ENCODE measurements around the gene ASB3. TPM values are rescaled to one million over a fixed set of nuclear protein-coding genes. Genes with fewer than 3 reads are reported as not detected.
"Not testable (repeated sequence)": the region's sequence is repeated elsewhere in the genome, so short reads cannot be mapped to it uniquely, and the experiment has no call there.

The ASB3 gene
- total RNA-seq, 1 experiment from 2014 or later, result 44.4 TPM

DNA sequence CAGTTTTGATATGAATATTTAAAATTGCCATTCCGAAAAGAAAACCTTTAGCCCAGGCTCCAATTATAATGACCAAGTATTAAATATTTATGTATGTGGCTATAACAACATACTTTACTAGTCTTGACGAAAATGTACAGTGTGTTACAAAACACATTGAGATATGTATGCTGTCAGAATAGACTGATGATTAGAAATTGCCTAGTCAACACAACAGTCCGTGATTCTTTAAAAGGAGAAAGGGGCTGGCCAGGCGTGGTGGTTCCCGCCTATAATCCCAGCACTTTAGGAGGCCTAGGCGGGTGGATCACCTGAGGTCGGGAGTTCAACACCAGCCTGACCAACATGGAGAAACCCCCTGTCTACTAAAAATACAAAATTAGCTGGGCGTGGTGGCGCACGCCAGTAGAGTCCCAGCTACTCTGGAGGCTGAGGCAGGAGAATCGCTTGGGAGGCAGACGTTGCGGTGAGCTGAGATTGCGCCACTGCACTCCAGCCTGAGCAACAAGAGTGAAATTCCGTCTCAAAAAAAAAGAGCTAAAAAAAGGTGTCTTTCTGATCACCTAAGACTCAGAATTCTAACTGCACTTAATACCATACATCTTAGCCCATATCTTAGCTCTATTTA lies 17.3 kb downstream of the ASB3 start:
- no peak for DNase-seq
- Histone ChIP-seq H3K9me3 (replicated peaks) (no peaks in the 10 kb centered on the region), H3K4me1 (no peaks in the 10 kb centered on the region), H3K36me3 (peaks cover 13% of the 10 kb centered on the region), H3K27ac (no peak overlapping the region), H3K27me3 (no peaks in the 10 kb centered on the region), H3K4me3 (no peak overlapping the region)

DNA sequence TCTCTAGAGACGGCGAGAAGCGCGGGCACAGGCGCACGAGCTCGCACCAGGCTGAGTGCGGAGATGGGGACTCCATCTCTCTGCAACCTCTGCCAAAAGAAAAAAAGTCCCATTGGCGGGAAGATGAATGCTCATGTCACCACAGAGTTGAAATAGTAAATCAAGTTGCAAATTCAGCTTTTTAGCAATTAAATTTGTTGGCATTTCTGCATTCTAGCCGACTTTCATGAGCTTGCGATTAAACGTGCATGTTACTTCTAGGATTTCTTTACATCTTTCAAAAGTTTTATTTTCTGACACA lies 18.6 kb downstream of the ASB3 start:
- H3K36me3 ChIP-seq, result peaks cover 15% of the 10 kb centered on the region
- peak overlapping the region; percentile 85 for H3K27ac ChIP-seq
- H3K27me3 ChIP-seq, result no peaks in the 10 kb centered on the region
- peak in 1 of 2 experiments; percentile 69 for DNase-seq
- H3K4me3 ChIP-seq, result peak overlapping the region; percentile 77
- H3K4me1 ChIP-seq, result no peaks in the 10 kb centered on the region
- no peaks in the 10 kb centered on the region for H3K9me3 ChIP-seq (replicated peaks)

DNA sequence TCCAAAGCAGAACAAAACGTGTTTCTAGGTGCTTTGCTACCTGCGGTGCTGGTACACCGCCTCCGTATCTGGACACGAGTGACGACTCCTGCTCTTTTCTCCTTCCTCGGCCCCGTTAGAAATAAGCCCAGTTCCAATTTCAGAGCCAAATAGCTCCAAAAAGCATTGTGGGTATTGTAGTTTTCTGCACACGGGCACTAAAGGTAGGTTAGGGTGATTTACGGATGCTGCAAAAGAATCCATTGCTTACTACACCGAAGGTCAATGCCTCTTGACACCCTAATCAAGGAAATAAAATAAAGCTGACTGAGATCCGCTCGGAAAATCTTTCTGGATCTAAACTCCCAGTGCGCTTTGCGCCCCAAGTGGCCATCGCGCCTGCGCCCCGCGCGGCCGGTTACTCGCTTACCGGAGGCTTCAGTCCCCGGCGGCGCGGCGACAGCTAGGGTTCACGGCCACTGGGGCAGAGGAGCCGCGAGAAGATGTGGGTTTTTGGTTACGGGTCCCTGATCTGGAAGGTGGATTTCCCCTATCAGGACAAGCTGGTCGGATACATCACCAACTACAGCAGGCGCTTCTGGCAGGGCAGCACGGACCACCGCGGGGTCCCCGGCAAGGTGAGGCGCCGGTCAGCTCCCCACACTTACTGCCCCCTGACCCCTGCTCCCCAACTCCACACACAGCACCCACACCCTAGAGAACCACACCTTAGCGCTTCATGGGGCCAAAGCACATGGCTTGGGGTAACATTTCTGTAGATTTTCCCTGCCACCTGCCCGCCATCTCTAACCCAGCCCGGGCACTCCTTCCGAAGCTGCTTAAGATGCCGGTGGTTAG lies 19.1 kb downstream of the ASB3 start, which contains the start of gene CHAC2:
Gene CHAC2, plus strand, starts transcription at position 400 of the 837 bp plus-strand sequence. Its CDS starts 83 bp downstream, at position 483.
- Histone ChIP-seq H3K27me3 (no peaks in the 10 kb centered on the region), H3K9me3 (replicated peaks) (no peaks in the 10 kb centered on the region)
- DNase-seq, result peak; percentile 91 to 94

DNA sequence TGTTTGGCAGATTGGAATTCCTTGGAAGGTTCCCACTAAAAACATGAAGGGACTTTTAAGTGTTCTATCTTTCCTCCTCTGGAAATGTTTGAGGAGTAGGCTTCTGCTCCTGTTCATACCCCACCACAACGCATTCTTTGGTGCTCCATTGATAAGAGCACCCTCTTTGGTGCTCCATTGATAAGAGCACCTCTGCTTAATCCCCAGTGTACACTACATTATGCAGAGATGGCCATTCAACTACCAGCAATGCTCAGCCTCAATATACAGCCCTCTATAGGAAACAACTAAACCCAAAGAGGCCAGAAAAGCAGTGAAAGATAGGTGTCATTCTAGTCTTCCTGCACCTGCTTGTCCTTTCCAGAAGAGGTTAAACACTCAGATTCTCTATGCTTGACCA lies 21.0 kb downstream of the ASB3 start:
- Histone ChIP-seq H3K4me3 (no peak overlapping the region), H3K27ac (no peak overlapping the region), H3K27me3 (no peaks in the 10 kb centered on the region), H3K9me3 (replicated peaks) (no peaks in the 10 kb centered on the region), H3K4me1 (no peaks in the 10 kb centered on the region), H3K36me3 (peaks cover 16% of the 10 kb centered on the region)
- no peak for DNase-seq

More for the DNA sequence above, 19.1 kb downstream of the ASB3 start, which contains the start of gene CHAC2:
- H3K36me3 ChIP-seq, result peaks cover 16% of the 10 kb centered on the region
- no peaks in the 10 kb centered on the region for H3K4me1 ChIP-seq
- peak within 1 kb of the TSS; percentile 77 for H3K4me3 ChIP-seq
- peak within 1 kb of the TSS; percentile 85 for H3K27ac ChIP-seq

DNA sequence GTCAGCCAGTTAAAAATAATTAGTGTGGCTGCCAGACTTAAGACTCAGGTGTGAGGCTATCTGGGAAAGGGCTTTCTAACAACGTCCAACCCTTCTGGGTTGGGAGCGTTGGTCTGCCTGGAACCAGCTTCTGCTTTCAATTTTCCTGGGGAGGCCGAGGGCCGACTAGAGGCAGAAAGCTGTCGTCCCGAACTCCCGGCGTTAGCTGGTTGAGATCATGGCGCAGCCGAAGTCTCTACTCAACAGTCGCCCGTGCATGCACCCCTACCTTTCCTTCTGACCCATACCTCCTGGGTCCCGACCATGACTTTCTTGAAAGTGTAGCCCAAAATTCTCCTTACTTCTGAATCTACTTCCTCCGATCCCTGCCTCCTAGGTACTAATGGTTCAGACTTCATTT lies 29.5 kb downstream of the ASB3 start:
- H3K27ac ChIP-seq; H3K27me3 ChIP-seq; DNase-seq; H3K4me3 ChIP-seq; H3K4me1 ChIP-seq; H3K9me3 ChIP-seq (replicated peaks): not testable (repeated sequence)
- H3K36me3 ChIP-seq, result peaks cover 12% of the 10 kb centered on the region

DNA sequence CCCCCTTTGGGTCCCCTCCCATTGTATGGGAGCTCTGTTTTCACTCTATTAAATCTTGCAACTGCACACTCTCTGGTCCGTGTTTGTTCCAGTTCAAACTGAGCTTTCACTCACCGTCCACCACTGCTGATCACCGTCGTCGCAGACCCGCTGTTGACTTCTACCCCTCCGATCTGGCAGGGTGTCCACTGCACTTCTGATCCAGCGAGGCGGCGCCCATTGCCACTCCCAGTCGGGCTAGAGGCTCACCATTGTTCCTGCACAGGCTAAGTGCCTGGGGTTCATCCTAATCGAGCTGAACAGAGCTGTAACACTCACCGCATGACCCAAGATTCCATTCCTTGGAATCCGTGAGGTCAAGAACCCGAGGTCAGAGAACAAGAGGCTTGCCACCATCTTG lies 30.1 kb downstream of the ASB3 start:
- H3K27me3 ChIP-seq, result no peaks in the 10 kb centered on the region

DNA sequence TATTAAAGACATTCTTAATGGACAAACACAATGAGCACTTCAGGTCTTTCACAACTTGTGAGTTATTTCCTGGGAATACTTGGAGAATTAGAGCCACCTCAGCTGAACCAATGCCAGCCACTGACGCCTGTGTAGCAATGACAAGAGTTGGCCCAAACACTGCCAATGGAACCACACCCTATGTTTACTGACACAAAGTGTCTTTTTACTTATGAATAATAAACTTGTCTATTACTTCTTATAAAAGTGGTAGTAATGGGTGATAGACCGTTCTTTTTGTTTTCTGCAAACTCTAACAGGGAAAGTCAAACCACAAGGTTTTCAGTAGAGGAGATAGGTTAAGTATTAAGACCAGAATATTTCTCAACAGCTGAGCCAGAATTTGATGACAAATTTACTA lies 31.6 kb downstream of the ASB3 start:
- H3K27ac ChIP-seq, result no peak overlapping the region
- peaks cover 12% of the 10 kb centered on the region for H3K36me3 ChIP-seq
- H3K4me3 ChIP-seq, result no peak overlapping the region
- H3K27me3 ChIP-seq, result no peaks in the 10 kb centered on the region
- DNase-seq, result no peak
- no peaks in the 10 kb centered on the region for H3K4me1 ChIP-seq
- no peaks in the 10 kb centered on the region for H3K9me3 ChIP-seq (replicated peaks)

More for the DNA sequence above, 30.1 kb downstream of the ASB3 start:
- H3K4me1 ChIP-seq, result no peaks in the 10 kb centered on the region
- peaks cover 12% of the 10 kb centered on the region for H3K36me3 ChIP-seq
- no peaks in the 10 kb centered on the region for H3K9me3 ChIP-seq (replicated peaks)
- no peak for DNase-seq
- H3K4me3 ChIP-seq, result no peak overlapping the region
- no peak overlapping the region for H3K27ac ChIP-seq

DNA sequence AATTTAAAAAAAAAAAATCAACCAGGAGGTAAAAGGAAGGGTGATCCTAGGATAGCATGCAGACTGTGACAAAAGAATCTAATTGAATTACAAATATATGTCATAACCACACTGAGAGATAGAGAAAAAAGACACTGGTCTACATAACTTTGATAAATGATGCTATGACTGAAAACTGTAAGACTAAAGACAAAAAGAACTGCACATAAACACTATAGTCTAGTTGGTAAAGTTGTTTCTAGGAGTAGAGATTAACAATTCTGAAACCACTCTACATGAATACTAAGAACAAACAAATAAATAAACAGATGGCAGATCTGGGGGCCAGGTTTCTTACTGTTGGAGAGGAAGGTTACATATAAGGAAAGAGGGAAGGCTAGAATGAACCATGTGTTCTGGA lies 33.7 kb downstream of the ASB3 start:
- no peaks in the 10 kb centered on the region for H3K27me3 ChIP-seq
- no peaks in the 10 kb centered on the region for H3K9me3 ChIP-seq (replicated peaks)
- no peak overlapping the region for H3K4me3 ChIP-seq
- peaks cover 15% of the 10 kb centered on the region for H3K36me3 ChIP-seq
- no peak for DNase-seq
- H3K27ac ChIP-seq, result no peak overlapping the region
- H3K4me1 ChIP-seq, result no peaks in the 10 kb centered on the region

DNA sequence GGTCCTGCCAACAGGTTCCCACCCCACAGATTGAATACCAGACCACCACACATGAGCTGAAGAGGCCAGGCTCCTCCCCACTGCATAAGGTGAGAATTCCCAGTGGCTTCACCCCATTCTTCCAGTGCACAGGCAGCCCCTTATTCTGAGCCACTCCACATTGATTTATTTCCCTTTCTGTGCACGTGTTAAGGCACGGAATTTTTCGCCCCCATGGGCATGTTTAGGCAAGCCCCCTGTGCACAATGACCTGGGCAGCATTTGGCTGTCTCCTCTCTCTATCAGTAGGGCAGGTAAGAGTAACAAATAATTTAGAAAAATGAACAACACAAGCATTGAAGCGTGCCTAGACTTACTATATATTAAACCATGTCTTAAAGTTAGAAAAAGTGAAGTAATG lies 34.4 kb downstream of the ASB3 start:
- no peak overlapping the region for H3K4me3 ChIP-seq
- no peak overlapping the region for H3K27ac ChIP-seq
- no peaks in the 10 kb centered on the region for H3K4me1 ChIP-seq
- H3K9me3 ChIP-seq (replicated peaks), result no peaks in the 10 kb centered on the region
- H3K36me3 ChIP-seq, result peaks cover 15% of the 10 kb centered on the region
- DNase-seq, result no peak
- H3K27me3 ChIP-seq, result no peaks in the 10 kb centered on the region

DNA sequence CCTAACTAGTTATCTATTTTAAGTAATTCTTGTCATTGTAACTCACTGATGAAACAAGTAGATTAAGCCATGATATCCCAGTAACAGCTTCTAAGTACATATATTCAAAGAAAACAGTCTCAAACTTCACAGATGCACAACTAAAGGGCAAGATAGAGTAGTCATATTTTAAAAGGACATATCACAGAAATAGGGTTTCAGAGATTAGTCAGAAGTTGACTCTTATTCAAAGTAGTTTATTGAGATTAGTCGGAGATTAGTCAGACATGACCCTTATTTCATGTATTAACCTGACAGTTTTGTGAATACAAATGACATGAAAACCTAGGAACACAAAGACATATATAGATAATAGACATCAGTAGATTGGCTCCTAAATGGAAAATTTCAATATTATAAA lies 35.0 kb downstream of the ASB3 start:
- H3K27me3 ChIP-seq, result no peaks in the 10 kb centered on the region
- H3K9me3 ChIP-seq (replicated peaks), result no peaks in the 10 kb centered on the region
- no peaks in the 10 kb centered on the region for H3K4me1 ChIP-seq
- peaks cover 16% of the 10 kb centered on the region for H3K36me3 ChIP-seq
- no peak for DNase-seq
- no peak overlapping the region for H3K4me3 ChIP-seq
- no peak overlapping the region for H3K27ac ChIP-seq

DNA sequence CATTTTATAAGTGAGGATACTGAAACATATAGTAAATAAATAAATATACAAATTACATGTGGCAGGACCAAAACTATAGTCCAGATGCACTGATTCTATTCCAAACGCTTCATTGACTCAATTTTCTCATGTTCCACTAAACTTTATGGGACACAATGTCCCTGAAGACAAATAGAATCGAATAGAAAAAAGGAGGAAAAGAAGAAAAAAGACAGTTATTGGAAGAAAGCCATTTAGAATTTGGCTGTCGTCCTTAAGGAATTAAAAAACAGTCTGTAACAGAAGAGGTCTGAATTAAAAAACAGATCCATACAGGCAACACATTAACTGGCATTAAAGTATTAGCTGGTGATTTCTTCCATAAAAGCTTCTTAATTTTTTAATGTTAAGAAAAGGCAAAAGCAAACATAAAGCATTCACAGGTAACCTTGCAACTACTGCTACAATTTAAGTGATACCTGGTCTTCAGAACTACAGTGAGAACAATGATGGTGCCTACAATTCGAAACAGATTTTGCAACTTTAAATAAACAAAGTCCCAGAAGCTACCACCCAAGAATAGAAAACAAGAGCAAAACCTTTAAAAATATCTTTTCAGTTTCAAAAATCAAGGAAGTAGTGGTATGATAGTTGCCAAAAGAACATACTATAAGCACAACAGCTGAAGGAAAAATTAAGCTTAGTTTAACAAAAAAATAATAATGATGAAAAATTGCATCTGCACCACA lies 36.5 kb downstream of the ASB3 start:
- no peaks in the 10 kb centered on the region for H3K9me3 ChIP-seq (replicated peaks)
- peaks cover 5% of the 10 kb centered on the region for H3K36me3 ChIP-seq
- no peak overlapping the region for H3K27ac ChIP-seq
- no peaks in the 10 kb centered on the region for H3K4me1 ChIP-seq
- H3K27me3 ChIP-seq, result no peaks in the 10 kb centered on the region
- DNase-seq, result no peak
- no peak overlapping the region for H3K4me3 ChIP-seq

DNA sequence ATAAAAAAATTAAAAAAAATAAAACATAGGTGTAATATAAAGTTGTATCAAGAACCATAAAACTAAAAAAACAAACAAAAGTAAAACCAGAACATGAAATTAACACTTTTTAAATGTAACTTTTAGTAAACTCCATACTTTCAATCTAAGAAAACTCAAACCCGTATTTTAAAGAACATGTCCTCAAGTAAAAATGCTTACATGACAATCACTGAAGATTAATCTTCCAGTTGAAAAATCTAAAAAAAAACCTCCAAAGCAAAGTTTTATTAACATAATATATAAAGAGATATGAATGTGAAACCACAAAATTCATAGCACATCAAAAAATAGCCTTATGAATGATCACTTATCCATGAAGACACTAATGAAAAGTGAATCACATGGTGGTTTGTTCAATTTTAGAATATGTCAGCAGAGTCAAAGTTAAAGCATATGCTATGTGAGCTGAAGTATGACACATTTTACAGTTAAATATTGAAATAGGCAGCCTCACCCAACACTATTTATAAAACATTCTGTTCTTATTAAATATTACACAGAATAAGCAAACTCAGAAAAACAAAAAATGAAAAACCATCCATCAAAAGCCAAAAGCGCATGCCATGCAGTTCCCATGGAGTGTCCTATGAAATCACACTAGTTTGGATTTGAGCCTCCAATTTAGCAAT lies 42.2 kb downstream of the ASB3 start:
- H3K4me1 ChIP-seq, result no peaks in the 10 kb centered on the region
- no peak for DNase-seq
- no peaks in the 10 kb centered on the region for H3K27me3 ChIP-seq
- H3K4me3 ChIP-seq, result no peak overlapping the region
- H3K27ac ChIP-seq, result no peak overlapping the region
- H3K36me3 ChIP-seq, result peaks cover 9% of the 10 kb centered on the region
- H3K9me3 ChIP-seq (replicated peaks), result no peaks in the 10 kb centered on the region

DNA sequence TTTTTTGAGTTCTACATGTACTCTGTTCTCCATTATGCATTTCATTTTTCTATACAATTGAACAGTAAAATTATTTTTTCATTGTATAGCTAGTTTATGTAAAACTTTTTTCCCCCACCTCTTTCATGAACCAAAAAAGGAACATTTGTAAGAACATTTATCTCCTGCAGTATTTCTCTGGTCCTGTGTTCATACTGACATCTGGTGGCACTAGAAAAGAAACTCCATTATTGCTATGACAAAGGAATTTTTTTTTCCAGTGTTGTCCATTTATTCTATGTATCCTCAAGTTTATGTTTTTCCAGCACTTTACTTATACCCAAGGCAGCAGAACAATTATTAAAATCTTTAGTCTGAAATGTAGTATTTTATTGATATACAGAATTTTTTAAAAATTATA lies 46.6 kb downstream of the ASB3 start:
- Histone ChIP-seq H3K36me3 (peaks cover 9% of the 10 kb centered on the region; the same call in 1 of the 2 replicates), H3K27me3 (no peaks in the 10 kb centered on the region), H3K27ac (no peak overlapping the region), H3K9me3 (replicated peaks) (peaks cover 4% of the 10 kb centered on the region; the same call in 1 of the 2 replicates), H3K4me3 (no peak overlapping the region), H3K4me1 (no peaks in the 10 kb centered on the region)
- peak in 1 of 2 experiments; percentile 35 for DNase-seq

DNA sequence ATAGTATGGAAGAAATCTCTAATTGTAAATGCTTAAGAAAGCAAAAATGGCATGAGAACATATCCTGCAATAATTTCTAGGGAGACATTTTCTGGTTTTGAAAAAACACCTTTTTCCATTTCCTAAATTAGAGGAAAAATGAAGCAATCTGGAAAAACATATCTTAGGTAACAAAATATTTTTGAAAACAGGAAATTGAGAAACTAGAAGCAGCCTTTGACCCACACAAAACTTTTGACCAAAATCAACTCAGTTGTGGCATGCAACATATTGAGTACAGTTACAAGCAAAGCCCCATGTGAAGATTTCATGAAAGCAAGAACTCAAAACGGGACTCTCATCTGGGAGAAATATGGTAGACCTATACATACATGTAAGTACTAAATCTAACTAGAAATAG lies 47.7 kb downstream of the ASB3 start:
- Histone ChIP-seq H3K27ac (no peak overlapping the region), H3K4me3 (no peak overlapping the region), H3K4me1 (no peaks in the 10 kb centered on the region), H3K9me3 (replicated peaks) (peaks cover 6% of the 10 kb centered on the region; the same call in 1 of the 2 replicates), H3K27me3 (no peaks in the 10 kb centered on the region), H3K36me3 (peaks cover 11% of the 10 kb centered on the region)
- no peak for DNase-seq

Measured in SJCRH30 (cell line).